H1 (cell line): Measurements from ENCODE around the gene ATP8B2. TPM values are rescaled to one million over a fixed set of nuclear protein-coding genes. Genes with fewer than 3 reads are reported as not detected.

Experiments
- CTCF ChIA-PET: fragments of 300-600 bp; sonication (Branson Sonifier 250); formaldehyde crosslinking; loops from one replicate; lab custom pipeline; 2021; ENCODE audit not compliant: partially characterized antibody; lab: Charles Lee
- POLR2A ChIA-PET: fragments of 300-600 bp; sonication (Branson Sonifier 250); formaldehyde crosslinking; loops from one replicate; lab custom pipeline; 2021; ENCODE audit warnings: inconsistent platforms; ENCODE audit not compliant: partially characterized antibody; lab: Charles Lee
- DNase-seq, 2 experiments: peaks; one replicate each; pipeline versions ENCODE4 v3.0.0 to v3.0.0-alpha.2; 2010 to 2022; ENCODE audit warnings: low spot score in 2 of 2, low read depth in 1 of 2, mixed read lengths in 1 of 2
- FAIRE-seq: peaks from 2 replicates; lab custom pipeline; 2011; peaks lifted over from hg19 to GRCh38; lab: Jason Lieb, UNC
- H2AFZ ChIP-seq: 2 replicates; pipeline ENCODE4 v1.8.1; 2012; ENCODE audit warnings: low read length, inconsistent platforms
- H2AK5ac ChIP-seq: 2 replicates; pipeline ENCODE4 v1.6.1; 2013; ENCODE audit warnings: low read depth, low read length
- H2BK120ac ChIP-seq: replicated peaks from 2 replicates; pipeline ENCODE3; 2013; ENCODE audit warnings: low read depth, low read length, inconsistent platforms
- H2BK12ac ChIP-seq: 2 replicates; pipeline ENCODE4 v1.6.1; 2013; ENCODE audit warnings: low read depth, low read length
- H2BK15ac ChIP-seq: 2 replicates; pipeline ENCODE4 v1.6.1; 2013; ENCODE audit warnings: low read length
- H2BK20ac ChIP-seq: 2 replicates; pipeline ENCODE4 v1.6.1; 2013; ENCODE audit warnings: low read length
- H2BK5ac ChIP-seq: 2 replicates; pipeline ENCODE4 v1.6.1; 2013; ENCODE audit warnings: low read depth, low read length
- H3K14ac ChIP-seq: 2 replicates; pipeline ENCODE4 v1.6.1; 2013; ENCODE audit warnings: inconsistent platforms; ENCODE audit not compliant: insufficient read length
- H3K18ac ChIP-seq: 2 replicates; pipeline ENCODE4 v1.6.1; 2013; ENCODE audit warnings: low read length; ENCODE audit errors: extremely low read depth
- H3K23ac ChIP-seq: 2 replicates; pipeline ENCODE4 v1.6.1; 2013; ENCODE audit warnings: inconsistent platforms; ENCODE audit not compliant: insufficient read length
- H3K23me2 ChIP-seq: 2 replicates; pipeline ENCODE4 v1.6.1; 2013; ENCODE audit warnings: low read depth, low read length
- H3K27ac ChIP-seq: 2 replicates; pipeline ENCODE4 v1.6.1; 2011; ENCODE audit warnings: low read depth, low read length, inconsistent platforms
- H3K27me3 ChIP-seq, 4 experiments: replicated peaks in 1 of 4; 1 replicate in 1 of 4; 2 replicates in 3 of 4; pipeline versions ENCODE4 v1.6.1 to v1.8.1; 2011 to 2013; ENCODE audit warnings: low read length in 3 of 4, mild to moderate bottlenecking in 3 of 4, inconsistent platforms in 2 of 4, mixed read lengths in 2 of 4, moderate library complexity in 1 of 4; ENCODE audit not compliant: control insufficient read depth in 3 of 4, insufficient read depth in 3 of 4; ENCODE audit errors: extremely low read depth in 1 of 4
- H3K36me3 ChIP-seq, 4 experiments: 2 replicates each; pipeline versions ENCODE4 v1.6.1 to v1.8.1; 2011 to 2013; ENCODE audit warnings: mild to moderate bottlenecking in 4 of 4, low read length in 3 of 4, moderate library complexity in 2 of 4, control low read depth in 1 of 4, inconsistent platforms in 1 of 4; ENCODE audit not compliant: insufficient read depth in 4 of 4, control insufficient read depth in 2 of 4
- H3K4ac ChIP-seq: replicated peaks from 2 replicates; pipeline ENCODE3; 2013; ENCODE audit warnings: low read length, low read depth, mixed read lengths, inconsistent platforms; ENCODE audit not compliant: insufficient read length
- H3K4me1 ChIP-seq, 4 experiments: replicated peaks in 1 of 4; 1 replicate in 1 of 4; 2 replicates in 3 of 4; pipeline versions ENCODE4 v1.6.1 to v1.8.1; 2011 to 2013; ENCODE audit warnings: low read length in 3 of 4, inconsistent platforms in 2 of 4, mixed read lengths in 1 of 4; ENCODE audit not compliant: insufficient read depth in 4 of 4, control insufficient read depth in 3 of 4
- H3K4me2 ChIP-seq, 2 experiments: 2 replicates each; pipeline versions ENCODE4 v1.6.1 to v1.8.1; 2011 to 2013; ENCODE audit warnings: low read depth in 2 of 2, low read length in 2 of 2, control low read depth in 1 of 2, inconsistent platforms in 1 of 2, mild to moderate bottlenecking in 1 of 2; ENCODE audit not compliant: insufficient read depth in 1 of 2
- H3K4me3 ChIP-seq, 4 experiments: fragments of 200-600, 300-600 bp in 1 of 4; sonication (generic), shearing (Covaris generic), sonication (Bioruptor Twin) in 1 of 4; 2 replicates each; pipeline versions ENCODE4 v1.5.1 to v1.8.1; 2011 to 2016; ENCODE audit warnings: low read length in 4 of 4, low read depth in 3 of 4, control low read depth in 2 of 4, inconsistent platforms in 2 of 4, mild to moderate bottlenecking in 2 of 4, mixed read lengths in 1 of 4, moderate library complexity in 1 of 4; ENCODE audit not compliant: insufficient read depth in 2 of 4; ENCODE audit errors: extremely low read depth in 1 of 4
- H3K56ac ChIP-seq: replicated peaks from 2 replicates; pipeline ENCODE3; 2013; ENCODE audit warnings: low read depth, mild to moderate bottlenecking, mixed read lengths, low read length, inconsistent platforms; ENCODE audit not compliant: insufficient read length
- H3K79me1 ChIP-seq: 2 replicates; pipeline ENCODE4 v1.6.1; 2013; ENCODE audit warnings: low read depth, low read length, control low read depth
- H3K79me2 ChIP-seq, 2 experiments: 2 replicates each; pipeline versions ENCODE4 v1.6.1 to v1.8.1; 2012 to 2013; ENCODE audit warnings: low read length in 2 of 2, mild to moderate bottlenecking in 2 of 2, inconsistent platforms in 1 of 2; ENCODE audit not compliant: insufficient read depth in 2 of 2, control insufficient read depth in 1 of 2
- H3K9ac ChIP-seq, 4 experiments: replicated peaks in 1 of 4; 1 replicate in 1 of 4; 2 replicates in 3 of 4; pipeline versions ENCODE4 v1.6.1 to v1.8.1; 2011 to 2013; ENCODE audit warnings: low read depth in 3 of 4, low read length in 3 of 4, control low read depth in 2 of 4, mild to moderate bottlenecking in 2 of 4, moderate library complexity in 2 of 4, inconsistent platforms in 1 of 4; ENCODE audit errors: extremely low read depth in 1 of 4
- H3K9me3 ChIP-seq, 2 experiments: 2 replicates each; pipeline versions ENCODE4 v1.6.1 to v1.8.1; 2012 to 2013; ENCODE audit warnings: mild to moderate bottlenecking in 2 of 2, moderate library complexity in 2 of 2, control low read depth in 1 of 2, inconsistent platforms in 1 of 2, low read depth in 1 of 2, low read length in 1 of 2, mixed read lengths in 1 of 2; ENCODE audit not compliant: insufficient read depth in 2 of 2
- H4K20me1 ChIP-seq, 2 experiments: replicated peaks in 1 of 2; 2 replicates each; pipeline versions ENCODE3 to v1.8.1; 2011 to 2013; ENCODE audit warnings: inconsistent platforms in 2 of 2, low read length in 2 of 2, mild to moderate bottlenecking in 1 of 2; ENCODE audit not compliant: insufficient read depth in 2 of 2, control insufficient read depth in 1 of 2
- H4K5ac ChIP-seq: 2 replicates; pipeline ENCODE4 v1.6.1; 2013; ENCODE audit warnings: low read length, low read depth, mixed read lengths, inconsistent platforms; ENCODE audit not compliant: insufficient read length
- H4K8ac ChIP-seq: 2 replicates; pipeline ENCODE4 v1.8.0; 2013; ENCODE audit warnings: mild to moderate bottlenecking, moderate library complexity, low read length, inconsistent platforms; ENCODE audit not compliant: insufficient read depth; ENCODE audit errors: extremely low read depth
- H4K91ac ChIP-seq: replicated peaks from 2 replicates; pipeline ENCODE3; 2013; ENCODE audit warnings: low read length, mixed read lengths, inconsistent platforms; ENCODE audit not compliant: insufficient read length
- EZH2 ChIP-seq: fragments of 200-600 bp; sonication (generic); IDR thresholded peaks from 2 replicates; pipeline ENCODE4 v1.7.1; 2012; ENCODE audit warnings: low read depth, mild to moderate bottlenecking, moderate library complexity, low read length, inconsistent platforms; ENCODE audit not compliant: severe bottlenecking
- JUN ChIP-seq: IDR thresholded peaks from 2 replicates; pipeline ENCODE4 v1.6.1; 2011; ENCODE audit warnings: low read depth, mild to moderate bottlenecking, improper control_type of control experiment, low read length
- NRF1 ChIP-seq: IDR thresholded peaks from 2 replicates; pipeline ENCODE4 v1.6.1; 2011; ENCODE audit warnings: mild to moderate bottlenecking, low read depth, low read length, improper control_type of control experiment
- WGBS, 2 experiments: shearing (Covaris generic) in 1 of 2; methylation state at CpG; one replicate each; pipeline versions ENCODE4 v1.1.6 to v1.1.7; 2013 to 2015; ENCODE audit warnings: low lambda C conversion rate in 2 of 2, mixed read lengths in 2 of 2, inconsistent platforms in 1 of 2, low coverage in 1 of 2, missing lambda C conversion rate in 1 of 2; ENCODE audit not compliant: insufficient replicate concordance in 2 of 2, insufficient coverage in 1 of 2, insufficient read length in 1 of 2; ENCODE audit errors: extremely low coverage in 1 of 2, missing lambda C conversion rate in 1 of 2; 5-methylcytosine and 5-hydroxymethylcytosine counted together
- polyA plus RNA-seq, 7 experiments: library from polyadenylated mRNA; depleted of rRNA in 3 of 7; stranded (reverse) in 5 of 7; unstranded in 2 of 7; fragments of >200 nt in 5 of 7; fragments of 200-250 nt in 2 of 7; gene quantifications; 1 replicate in 5 of 7; 2 replicates in 1 of 7; 4 replicates in 1 of 7; pipeline versions ENCODE4 v1.2.1 to v1.2.3, GENCODE V29; 2011 to 2013; ENCODE audit warnings: missing spikeins in 2 of 7, mixed read lengths in 2 of 7
- small RNA-seq: library from polyadenylated mRNA; stranded (forward); fragments of <200 nt; extraction: miRNeasy Mini kit (QIAGEN cat#:217004); gene quantifications from one replicate; pipeline ENCODE3, GENCODE V24; 2013; ENCODE audit not compliant: insufficient read depth
- total RNA-seq: library from RNA; stranded (reverse); fragmentation: NEBNext Ultra II Directional; extraction: Animal tissue kit (Norgen Biotek cat#: 25700); gene quantifications from 2 replicates; pipeline ENCODE4 v1.2.1, GENCODE V29; 2021

ATP8B2 gene
- total and polyA plus RNA-seq, 2 of the 8 experiments (the other 6 are each of a cell fraction or from before 2014, with no cell fraction given), result 61.4 to 70.1 TPM

- TF ChIP-seq NRF1 (no peak), EZH2 (no peak), JUN (no peak)
- Histone ChIP-seq H3K4me1 (peaks cover 0 to 3% (median 0%) of the 10 kb centered on the region in 4 experiments; a peak in 3 of 7 replicates), H3K36me3 (no peaks in the 10 kb centered on the region), H2BK20ac (no peak overlapping the region), H4K20me1 (no peaks in the 10 kb centered on the region), H4K8ac (no peak overlapping the region), H4K91ac (no peak overlapping the region), H3K4me2 (no peak overlapping the region), H3K18ac (no peak overlapping the region), H2AFZ (no peak overlapping the region), H3K27ac (no peak overlapping the region), H2BK120ac (no peak overlapping the region), H3K23ac (no peak overlapping the region), H2BK12ac (no peak overlapping the region), H3K56ac (no peak overlapping the region), H3K4me3 (no peak overlapping the region), H3K9ac (no peak overlapping the region), H3K9me3 (no peaks in the 10 kb centered on the region; a peak in 1 of 4 replicates), H3K79me2 (no peaks in the 10 kb centered on the region), H2AK5ac (no peak overlapping the region), H2BK15ac (no peak overlapping the region), H3K4ac (no peak overlapping the region), H3K79me1 (no peaks in the 10 kb centered on the region), H3K14ac (no peak overlapping the region), H2BK5ac (no peak overlapping the region), H3K23me2 (peaks cover 8% of the 10 kb centered on the region; the same call in 1 of the 2 replicates), H4K5ac (no peak overlapping the region), H3K27me3 (peaks cover 0 to 14% (median 9%) of the 10 kb centered on the region in 4 experiments; a peak in 6 of 7 replicates)
- ChIA-PET POLR2A (no interaction called here), CTCF (interaction anchor here (1.3 kb wide), 1 partner anchor 68 kb away, joined by 3 read pairs; no protein-coding TSS in a partner anchor)
- no peak for DNase-seq
- FAIRE-seq, result no peak
- WGBS, 2 experiments, result 92% methylated on average over 4 of the region's 4 CpGs; no CpG with 5 or more reads in 1 of the 2 experiments
Measured at GRCh38 chr1:154400381-154400801, 75.1 kb downstream of the ATP8B2 start.

Small RNAs within 50 kb of the gene (small RNA-seq; reads per million reads assigned to genes)
- gene RF00273 (not detected), gene RNU6-121P (not detected), gene RNU6-239P (not detected), gene RNU7-57P (not detected)

Other genes starting within 250 kb of the ATP8B2 start
- not detected in 2 replicates for gene NUP210L, start 170.5 kb upstream of the ATP8B2 start, total RNA-seq
- gene NUP210L, start 170.5 kb upstream of the ATP8B2 start, polyA plus RNA-seq (2011; rRNA removed), result not detected in 2 replicates
- gene TPM3, start 133.4 kb upstream of the ATP8B2 start, total RNA-seq, result 572 and 586 TPM in 2 replicates
- gene TPM3, start 133.4 kb upstream of the ATP8B2 start, polyA plus RNA-seq (2011; rRNA removed), result 213 and 278 TPM in 2 replicates
- not detected in 2 replicates for gene CFAP141, start 119.2 kb upstream of the ATP8B2 start, total RNA-seq
- gene CFAP141, start 119.2 kb upstream of the ATP8B2 start, polyA plus RNA-seq (2011; rRNA removed), result not detected in 2 replicates
- gene UBAP2L, start 104.6 kb upstream of the ATP8B2 start, total RNA-seq, result 253 and 254 TPM in 2 replicates
- gene UBAP2L, start 104.6 kb upstream of the ATP8B2 start, polyA plus RNA-seq (2011; rRNA removed), result 303 and 349 TPM in 2 replicates
- 73.7 and 82.2 TPM in 2 replicates for gene HAX1, start 52.9 kb upstream of the ATP8B2 start, total RNA-seq
- 111 and 115 TPM in 2 replicates for gene HAX1, start 52.9 kb upstream of the ATP8B2 start, polyA plus RNA-seq (2011; rRNA removed)
- not detected in 2 replicates for gene AQP10, start 4.4 kb upstream of the ATP8B2 start, total RNA-seq
- gene AQP10, start 4.4 kb upstream of the ATP8B2 start, polyA plus RNA-seq (2011; rRNA removed), result not detected in 2 replicates
- 2.6 and 3.0 TPM in 2 replicates for gene IL6R, start 79.8 kb downstream of the ATP8B2 start, total RNA-seq
- 2.3 and 3.3 TPM in 2 replicates for gene IL6R, start 79.8 kb downstream of the ATP8B2 start, polyA plus RNA-seq (2011; rRNA removed)
- gene TDRD10, start 176.7 kb downstream of the ATP8B2 start, total RNA-seq, result 0.15 TPM in 1 of 2 replicates, not detected in the other
- gene TDRD10, start 176.7 kb downstream of the ATP8B2 start, polyA plus RNA-seq (2011; rRNA removed), result 0.27 and 0.30 TPM in 2 replicates
- gene SHE, start 176.9 kb downstream of the ATP8B2 start, total RNA-seq, result 0.29 and 0.45 TPM in 2 replicates
- gene SHE, start 176.9 kb downstream of the ATP8B2 start, polyA plus RNA-seq (2011; rRNA removed), result 0.28 and 0.44 TPM in 2 replicates
- gene UBE2Q1, start 233.1 kb downstream of the ATP8B2 start, total RNA-seq, result 71.7 and 95.8 TPM in 2 replicates
- 10.2 and 13.2 TPM in 2 replicates for gene UBE2Q1, start 233.1 kb downstream of the ATP8B2 start, polyA plus RNA-seq (2011; rRNA removed)
- gene CHRNB2, start 242.3 kb downstream of the ATP8B2 start, total RNA-seq, result 3.6 and 4.1 TPM in 2 replicates
- 3.1 and 3.4 TPM in 2 replicates for gene CHRNB2, start 242.3 kb downstream of the ATP8B2 start, polyA plus RNA-seq (2011; rRNA removed)